Stomach smooth muscle (tissue), 2 donors: Measurements from ENCODE around the gene TEAD1.

Experiments
- H3K27ac ChIP-seq: one replicate; pipeline ENCODE4 v1.7.0; 2013; ENCODE audit warnings: mild to moderate bottlenecking, low read length, inconsistent platforms
- H3K27me3 ChIP-seq, 2 donors: one replicate each; pipeline ENCODE4 v1.7.0; 2013; ENCODE audit warnings: low read length in 2 of 2; ENCODE audit not compliant: insufficient read depth in 2 of 2, control insufficient read depth in 1 of 2
- H3K36me3 ChIP-seq, 2 donors: one replicate each; pipeline ENCODE4 v1.7.0; 2013; ENCODE audit warnings: low read length in 2 of 2; ENCODE audit not compliant: control insufficient read depth in 2 of 2, insufficient read depth in 2 of 2
- H3K4me1 ChIP-seq: one replicate; pipeline ENCODE4 v1.7.0; 2013; ENCODE audit warnings: low read length; ENCODE audit not compliant: control insufficient read depth, insufficient read depth
- H3K4me3 ChIP-seq, 2 donors: one replicate each; pipeline ENCODE4 v1.7.0; 2013; ENCODE audit warnings: low read length in 2 of 2
- H3K9ac ChIP-seq, 2 donors: one replicate each; pipeline ENCODE4 v1.7.0; 2013; ENCODE audit warnings: low read length in 2 of 2, mild to moderate bottlenecking in 1 of 2
- H3K9me3 ChIP-seq, 2 donors: one replicate each; pipeline ENCODE4 v1.7.0; 2013; ENCODE audit warnings: low read length in 2 of 2; ENCODE audit not compliant: control insufficient read depth in 2 of 2
- donor health status: healthy.
- donor health status: Pancreatic carcinoma.

Gene TEAD1

GRCh38 chr11:12941671-12942070 lies 267.4 kb downstream of the TEAD1 start:
- H3K36me3 ChIP-seq, result peaks cover 20 to 28% of the 10 kb centered on the region in 2 donors

GRCh38 chr11:12942157-12942556 lies 267.9 kb downstream of the TEAD1 start:
- H3K27ac ChIP-seq, result no peak overlapping the region
- H3K36me3 ChIP-seq, result peaks cover 19 to 28% of the 10 kb centered on the region in 2 donors
- no peaks in the 10 kb centered on the region for H3K9me3 ChIP-seq

More at GRCh38 chr11:12941671-12942070, 267.4 kb downstream of the TEAD1 start:
- Histone ChIP-seq H3K9me3 (no peaks in the 10 kb centered on the region), H3K9ac (no peak overlapping the region), H3K27me3 (no peaks in the 10 kb centered on the region), H3K4me3 (no peak overlapping the region), H3K4me1 (no peaks in the 10 kb centered on the region), H3K27ac (no peak overlapping the region)

GRCh38 chr11:12943311-12943710 lies 269.1 kb downstream of the TEAD1 start:
- Histone ChIP-seq H3K27ac (no peak overlapping the region), H3K9me3 (no peaks in the 10 kb centered on the region)

More at GRCh38 chr11:12942157-12942556, 267.9 kb downstream of the TEAD1 start:
- Histone ChIP-seq H3K27me3 (no peaks in the 10 kb centered on the region), H3K9ac (no peak overlapping the region), H3K4me3 (no peak overlapping the region), H3K4me1 (no peaks in the 10 kb centered on the region)

DNA sequence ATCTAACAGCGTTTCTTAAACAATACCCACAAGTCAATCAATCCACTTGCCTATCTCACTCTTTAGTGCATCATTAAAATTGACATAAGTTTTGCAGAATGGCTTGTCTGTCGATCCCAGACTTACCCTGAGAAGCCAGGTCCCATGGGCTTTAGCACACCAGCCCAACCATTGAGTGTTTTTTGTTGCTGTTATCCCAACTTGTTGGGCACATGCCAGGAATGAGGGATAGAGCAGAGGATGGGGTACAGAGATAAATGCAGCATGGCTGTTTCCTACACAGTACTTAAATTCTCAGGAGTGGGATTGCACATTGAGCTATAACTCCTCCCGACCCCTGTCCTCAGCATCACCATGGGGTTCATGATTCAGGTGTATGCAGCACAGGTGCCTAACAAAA lies 270.7 kb downstream of the TEAD1 start:
- Histone ChIP-seq H3K4me1 (no peaks in the 10 kb centered on the region), H3K27me3 (no peaks in the 10 kb centered on the region), H3K9ac (no peak overlapping the region), H3K4me3 (no peak overlapping the region), H3K36me3 (peaks cover 10 to 15% of the 10 kb centered on the region in 2 donors), H3K9me3 (no peaks in the 10 kb centered on the region), H3K27ac (no peak overlapping the region)

More at GRCh38 chr11:12943311-12943710, 269.1 kb downstream of the TEAD1 start:
- Histone ChIP-seq H3K9ac (no peak overlapping the region), H3K27me3 (no peaks in the 10 kb centered on the region), H3K4me3 (no peak overlapping the region), H3K36me3 (peaks cover 16 to 28% of the 10 kb centered on the region in 2 donors), H3K4me1 (no peaks in the 10 kb centered on the region)

GRCh38 chr11:12949453-12949852 lies 275.2 kb downstream of the TEAD1 start:
- Histone ChIP-seq H3K9me3 (no peaks in the 10 kb centered on the region), H3K4me1 (no peaks in the 10 kb centered on the region), H3K27ac (no peak overlapping the region), H3K4me3 (no peak overlapping the region), H3K9ac (no peak overlapping the region), H3K27me3 (no peaks in the 10 kb centered on the region), H3K36me3 (no peaks in the 10 kb centered on the region)

- Histone ChIP-seq H3K27me3 (no peaks in the 10 kb centered on the region), H3K4me3 (no peak overlapping the region), H3K9me3 (no peaks in the 10 kb centered on the region), H3K27ac (no peak overlapping the region), H3K4me1 (no peaks in the 10 kb centered on the region), H3K9ac (no peak overlapping the region), H3K36me3 (no peaks in the 10 kb centered on the region)
Observed at GRCh38 chr11:12950670-12951069, 276.4 kb downstream of the TEAD1 start.

GRCh38 chr11:12951376-12951775 lies 277.2 kb downstream of the TEAD1 start:
- no peak overlapping the region for H3K27ac ChIP-seq
- no peaks in the 10 kb centered on the region for H3K4me1 ChIP-seq
- H3K9ac ChIP-seq, result no peak overlapping the region
- no peaks in the 10 kb centered on the region for H3K27me3 ChIP-seq
- no peak overlapping the region for H3K4me3 ChIP-seq
- H3K36me3 ChIP-seq, result no peaks in the 10 kb centered on the region
- no peaks in the 10 kb centered on the region for H3K9me3 ChIP-seq

DNA sequence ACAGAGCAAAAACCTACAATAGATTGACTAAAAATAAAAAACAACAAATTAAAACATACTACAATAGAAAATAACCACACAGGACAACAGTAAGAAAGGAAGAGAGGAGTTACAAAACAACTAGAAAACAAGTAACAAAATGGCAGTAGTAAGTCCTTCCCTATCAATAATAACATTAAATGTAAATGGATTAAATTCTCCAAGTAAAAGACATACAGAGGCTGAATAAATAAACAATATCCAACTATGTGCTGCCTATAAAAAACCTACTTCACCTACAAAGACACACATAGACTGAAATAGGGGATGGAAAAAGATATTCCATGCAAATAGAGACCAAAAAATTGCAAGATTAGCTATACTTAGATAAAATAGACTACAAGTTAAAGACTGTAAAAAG lies 277.9 kb downstream of the TEAD1 start:
- Histone ChIP-seq H3K36me3 (no peaks in the 10 kb centered on the region), H3K4me1 (no peaks in the 10 kb centered on the region), H3K27ac (no peak overlapping the region), H3K9me3 (no peaks in the 10 kb centered on the region), H3K9ac (no peak overlapping the region), H3K27me3 (no peaks in the 10 kb centered on the region), H3K4me3 (no peak overlapping the region)

DNA sequence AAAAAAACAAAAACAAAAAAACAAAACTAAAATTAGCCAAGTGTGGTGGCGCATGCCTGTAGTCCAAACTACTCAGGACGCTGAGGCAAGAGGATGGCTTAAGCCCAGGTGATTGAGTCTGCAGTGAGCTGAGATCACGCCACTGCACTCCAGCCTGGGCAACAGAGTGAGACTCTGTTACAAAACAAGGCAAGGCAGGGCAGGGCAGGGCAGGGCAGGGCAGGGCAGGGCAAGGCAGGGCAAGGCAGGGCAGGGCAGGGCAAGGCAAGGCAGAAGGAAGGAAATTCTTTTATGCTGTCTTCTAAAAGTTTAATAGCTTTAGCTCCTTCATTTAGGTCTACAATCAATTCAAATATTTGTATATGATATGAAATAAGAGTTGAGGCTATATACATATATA lies 284.8 kb downstream of the TEAD1 start:
- Histone ChIP-seq H3K4me1 (no peaks in the 10 kb centered on the region), H3K9ac (no peak overlapping the region), H3K9me3 (no peaks in the 10 kb centered on the region), H3K4me3 (no peak overlapping the region), H3K27ac (no peak overlapping the region), H3K36me3 (no peaks in the 10 kb centered on the region), H3K27me3 (no peaks in the 10 kb centered on the region)

GRCh38 chr11:12961615-12962014 lies 287.4 kb downstream of the TEAD1 start:
- Histone ChIP-seq H3K9ac (no peak overlapping the region), H3K27ac (no peak overlapping the region), H3K36me3 (no peaks in the 10 kb centered on the region), H3K27me3 (no peaks in the 10 kb centered on the region), H3K9me3 (no peaks in the 10 kb centered on the region), H3K4me1 (no peaks in the 10 kb centered on the region), H3K4me3 (no peak overlapping the region)

- no peak overlapping the region for H3K9ac ChIP-seq
- H3K4me3 ChIP-seq, result no peak overlapping the region
- no peaks in the 10 kb centered on the region for H3K27me3 ChIP-seq
- no peaks in the 10 kb centered on the region for H3K9me3 ChIP-seq
- no peaks in the 10 kb centered on the region for H3K36me3 ChIP-seq
- no peak overlapping the region for H3K27ac ChIP-seq
- no peaks in the 10 kb centered on the region for H3K4me1 ChIP-seq
Observed at GRCh38 chr11:12962306-12962705, 288.1 kb downstream of the TEAD1 start.
